ENCODE data around the gene ARMCX6.
"Not testable (repeated sequence)": the region's sequence is repeated elsewhere in the genome, so short reads cannot be mapped to it uniquely, and the experiment has no call there.

The ARMCX6 gene

GRCh38 chrX:101617211-101618191, at the start of gene ARMCX6:
Gene ARMCX6, minus strand, starts transcription at chrX:101618000. Its CDS starts 1,380 bp downstream, at chrX:101616620.
- peak within 1 kb of the TSS; percentile 54 for H3K27ac ChIP-seq
- TF ChIP-seq CTCF (conservative IDR thresholded peaks at IDR 0.05): peak; percentile 58

DNA sequence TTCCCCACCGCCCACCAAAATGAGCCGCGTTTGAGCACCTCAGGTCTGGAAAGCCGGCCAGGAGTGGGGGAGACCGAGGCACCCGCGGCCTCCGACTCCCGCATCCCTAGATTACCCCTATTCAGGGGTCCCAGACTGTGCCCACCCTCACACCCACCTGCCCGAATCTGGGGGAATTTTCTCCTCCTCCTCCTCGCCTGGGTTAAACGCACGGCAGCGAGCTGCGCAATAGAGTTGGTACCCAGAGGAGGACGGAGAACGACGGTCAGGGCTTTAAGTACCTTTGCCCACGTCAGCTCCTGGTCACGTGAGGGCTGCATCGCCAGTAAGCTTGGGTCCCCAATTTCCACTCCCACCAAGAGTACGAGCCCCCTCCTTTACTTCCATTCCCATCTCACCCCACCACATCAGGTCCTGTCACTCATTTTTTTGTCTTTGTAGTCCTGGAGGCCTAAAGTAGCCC, 41.8 kb upstream of the ARMCX6 start, which contains the start of gene ARMCX2:
Gene ARMCX2, minus strand, starts transcription at position 250 of the 463 bp plus-strand sequence. CDS start 2,262 bp downstream, outside the sequence.
- TF ChIP-seq CTCF (conservative IDR thresholded peaks at IDR 0.05): no peak
- peak within 1 kb of the TSS; percentile 27; the same call in 1 of the 2 replicates for H3K27ac ChIP-seq

GRCh38 chrX:101658661-101659491, 41.1 kb upstream of the ARMCX6 start:
- TF ChIP-seq CTCF (conservative IDR thresholded peaks at IDR 0.05): no peak
- peak overlapping the region; percentile 27; the same call in 1 of the 2 replicates for H3K27ac ChIP-seq

DNA sequence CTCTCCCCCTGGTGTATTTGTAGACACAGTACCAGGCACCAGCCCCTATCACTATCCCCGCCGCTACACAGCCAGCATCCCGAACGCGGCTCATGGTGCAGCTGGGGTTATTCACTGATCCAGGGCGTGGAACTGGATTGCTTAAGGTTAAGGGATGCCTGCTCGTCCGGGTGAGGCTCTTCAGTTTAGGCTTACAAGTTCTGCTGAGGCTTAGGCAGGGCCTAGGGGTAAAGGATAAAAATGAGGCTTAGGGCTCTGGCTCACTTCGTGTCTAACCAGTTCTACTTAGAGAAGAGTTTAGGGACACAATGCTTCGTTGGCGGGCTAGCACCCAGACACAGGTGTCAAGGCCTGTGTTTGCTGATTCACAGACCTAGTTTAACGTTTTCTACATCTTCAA, 39.7 kb upstream of the ARMCX6 start:
- H3K27ac ChIP-seq: no peak overlapping the region
- no peak for TF ChIP-seq CTCF (conservative IDR thresholded peaks at IDR 0.05)

DNA sequence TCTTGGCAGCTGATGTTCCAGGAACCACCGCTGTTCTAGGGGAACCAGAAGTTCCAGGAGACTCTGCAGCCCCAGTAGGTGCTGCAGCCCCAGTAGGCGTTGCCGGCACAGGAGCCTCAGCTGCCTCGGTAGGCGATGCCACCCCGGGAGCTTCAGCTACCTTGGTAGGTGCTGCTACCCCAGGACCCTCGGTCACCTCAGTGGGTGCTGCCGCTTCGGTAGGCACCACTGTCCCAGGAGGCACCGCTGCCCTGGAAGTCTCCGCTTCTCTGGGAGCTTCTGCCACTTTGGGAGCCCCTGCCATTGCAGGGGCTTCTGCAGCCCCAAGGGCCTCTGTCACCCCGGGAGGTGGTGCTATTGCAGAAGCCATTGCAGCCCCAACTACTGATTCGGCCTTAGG, 39.0 kb upstream of the ARMCX6 start:
- no peak for TF ChIP-seq CTCF (conservative IDR thresholded peaks at IDR 0.05)
- no peak overlapping the region for H3K27ac ChIP-seq

DNA sequence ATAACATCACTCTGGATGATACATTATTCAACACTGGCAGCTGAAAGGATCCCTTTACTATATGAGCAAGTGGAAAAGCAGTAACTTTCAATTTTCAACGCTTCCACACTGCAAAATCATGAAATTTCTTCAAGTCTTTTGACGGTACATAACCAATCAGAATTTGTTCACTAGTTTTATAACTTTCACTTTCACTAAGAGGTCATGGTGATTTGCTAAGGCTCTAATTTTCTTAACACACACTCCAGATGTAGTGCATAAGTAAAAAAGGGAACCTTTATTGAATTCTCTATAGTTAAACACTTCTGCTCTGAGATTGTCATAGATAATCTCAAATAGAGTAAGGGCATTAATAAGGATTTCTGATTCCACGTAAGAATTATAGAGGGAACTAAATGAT, 37.7 kb upstream of the ARMCX6 start:
- TF ChIP-seq CTCF (conservative IDR thresholded peaks at IDR 0.05): no peak
- H3K27ac ChIP-seq: no peak overlapping the region

DNA sequence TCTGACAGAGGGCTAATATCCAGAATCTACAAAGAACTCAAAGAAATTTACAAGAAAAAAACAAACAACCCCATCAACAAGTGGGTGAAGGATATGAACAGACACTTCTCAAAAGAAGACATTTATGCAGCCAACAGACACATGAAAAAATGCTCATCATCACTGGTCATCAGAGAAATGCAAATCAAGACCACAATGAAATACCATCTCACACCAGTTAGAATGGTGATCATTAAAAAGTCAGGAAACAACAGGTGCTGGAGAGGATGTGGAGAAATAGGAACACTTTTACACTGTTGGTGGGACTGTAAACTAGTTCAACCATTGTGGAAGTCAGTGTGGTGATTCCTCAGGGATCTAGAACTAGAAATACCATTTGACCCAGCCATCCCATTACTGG, 29.9 kb upstream of the ARMCX6 start:
- H3K27ac ChIP-seq: not testable (repeated sequence)
